Measurements from ENCODE around the gene CALHM3. TPM values are rescaled to one million over a fixed set of nuclear protein-coding genes. Genes with fewer than 3 reads are reported as not detected.

The CALHM3 gene
- total RNA-seq, 4 donors from 2014 or later: not detected

DNA sequence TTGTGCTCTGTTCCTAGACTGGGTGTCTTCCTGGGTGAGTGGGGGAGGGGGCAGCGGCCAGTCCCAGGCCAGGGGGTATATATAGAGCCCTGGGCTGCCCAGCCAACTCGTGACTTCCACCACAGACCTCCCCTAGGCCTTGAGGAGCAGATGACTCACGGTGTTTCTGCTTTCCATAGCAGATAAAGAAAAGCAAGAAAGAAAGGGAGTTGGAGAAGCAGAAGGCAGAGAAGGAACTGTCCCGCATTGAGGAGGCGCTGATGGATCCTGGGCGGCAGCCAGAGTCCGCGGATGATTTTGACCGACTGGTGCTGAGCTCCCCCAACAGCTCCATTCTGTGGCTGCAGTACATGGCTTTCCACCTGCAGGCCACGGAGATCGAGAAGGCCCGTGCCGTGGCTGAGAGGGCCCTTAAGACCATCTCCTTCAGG, 37.0 kb downstream of the CALHM3 start:
- no peak for DNase-seq (ENCODE audit: low spot score)
- TF ChIP-seq, protein P1, sequence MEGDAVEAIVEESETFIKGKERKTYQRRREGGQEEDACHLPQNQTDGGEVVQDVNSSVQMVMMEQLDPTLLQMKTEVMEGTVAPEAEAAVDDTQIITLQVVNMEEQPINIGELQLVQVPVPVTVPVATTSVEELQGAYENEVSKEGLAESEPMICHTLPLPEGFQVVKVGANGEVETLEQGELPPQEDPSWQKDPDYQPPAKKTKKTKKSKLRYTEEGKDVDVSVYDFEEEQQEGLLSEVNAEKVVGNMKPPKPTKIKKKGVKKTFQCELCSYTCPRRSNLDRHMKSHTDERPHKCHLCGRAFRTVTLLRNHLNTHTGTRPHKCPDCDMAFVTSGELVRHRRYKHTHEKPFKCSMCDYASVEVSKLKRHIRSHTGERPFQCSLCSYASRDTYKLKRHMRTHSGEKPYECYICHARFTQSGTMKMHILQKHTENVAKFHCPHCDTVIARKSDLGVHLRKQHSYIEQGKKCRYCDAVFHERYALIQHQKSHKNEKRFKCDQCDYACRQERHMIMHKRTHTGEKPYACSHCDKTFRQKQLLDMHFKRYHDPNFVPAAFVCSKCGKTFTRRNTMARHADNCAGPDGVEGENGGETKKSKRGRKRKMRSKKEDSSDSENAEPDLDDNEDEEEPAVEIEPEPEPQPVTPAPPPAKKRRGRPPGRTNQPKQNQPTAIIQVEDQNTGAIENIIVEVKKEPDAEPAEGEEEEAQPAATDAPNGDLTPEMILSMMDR (IDR thresholded peaks at IDR 0.05): no peak
- peak; percentile 59 for ATAC-seq (ENCODE audit: low FRiP score)

DNA sequence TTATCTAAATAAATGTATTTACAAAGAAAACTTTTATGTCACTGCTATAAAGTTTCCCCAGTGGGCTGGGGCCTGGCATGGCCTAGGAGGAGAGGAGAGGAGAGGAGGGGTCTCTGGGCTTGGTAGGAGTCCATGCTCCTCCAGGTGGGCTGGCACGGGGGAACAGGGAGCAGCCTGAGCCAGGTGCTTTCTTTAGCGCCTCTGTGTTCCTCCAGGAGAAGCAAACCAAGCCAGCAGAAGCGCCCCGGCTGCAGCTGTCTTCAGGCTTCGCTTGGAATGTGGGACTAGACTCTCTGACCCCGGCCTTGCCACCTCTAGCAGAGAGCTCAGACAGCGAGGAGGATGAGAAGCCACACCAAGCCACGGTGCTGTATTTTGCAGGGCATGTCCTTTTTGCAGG, 37.4 kb downstream of the CALHM3 start:
- DNase-seq (ENCODE audit: low spot score): no peak
- no peak for ATAC-seq (ENCODE audit: low FRiP score)
- TF ChIP-seq, protein P1 (IDR thresholded peaks at IDR 0.05): no peak

DNA sequence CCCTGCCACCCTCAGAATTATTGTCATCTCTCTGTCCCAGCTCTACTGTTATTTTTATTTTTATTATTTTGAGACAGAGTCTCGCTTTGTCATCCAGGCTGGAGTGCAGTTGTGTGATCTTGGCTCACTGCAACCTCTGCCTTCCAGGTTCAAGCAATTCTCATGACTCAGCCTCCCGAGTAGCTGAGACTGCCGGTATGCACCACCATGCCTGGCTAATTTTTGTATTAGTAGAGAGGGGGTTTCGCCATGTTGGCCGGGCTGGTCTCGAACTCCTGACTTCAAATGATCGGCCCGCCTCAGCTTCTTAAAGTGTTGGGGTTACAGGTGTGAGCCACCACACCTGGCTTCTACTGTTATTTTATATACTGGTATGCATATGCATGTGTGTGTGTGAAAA, 37.8 kb downstream of the CALHM3 start:
- DNase-seq (ENCODE audit: low spot score) (no peak), ATAC-seq (ENCODE audit: low FRiP score) (no peak)
- TF ChIP-seq, protein P1 (IDR thresholded peaks at IDR 0.05): no peak

DNA sequence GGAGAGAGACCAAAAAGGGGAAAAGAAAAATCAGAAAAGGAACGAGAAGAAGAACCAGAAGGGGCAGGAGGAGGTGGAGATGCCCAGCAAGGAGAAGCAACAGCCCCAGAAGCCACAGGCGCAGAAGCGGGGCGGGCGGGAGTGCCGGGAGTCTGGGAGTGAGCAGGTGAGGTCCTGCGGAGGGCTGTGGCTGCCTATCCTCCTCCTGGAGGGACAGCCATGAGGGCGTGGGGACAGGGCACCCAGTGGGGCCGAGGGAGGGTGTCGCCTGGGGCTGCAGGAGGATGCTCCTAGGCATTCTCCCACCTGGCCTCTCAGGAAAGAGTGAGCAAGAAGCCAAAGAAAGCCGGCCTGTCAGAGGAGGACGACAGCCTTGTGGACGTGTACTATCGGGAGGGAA, 38.6 kb downstream of the CALHM3 start:
- ATAC-seq (ENCODE audit: low FRiP score) (no peak), DNase-seq (ENCODE audit: low spot score) (no peak)
- TF ChIP-seq, protein P1 (IDR thresholded peaks at IDR 0.05): no peak

DNA sequence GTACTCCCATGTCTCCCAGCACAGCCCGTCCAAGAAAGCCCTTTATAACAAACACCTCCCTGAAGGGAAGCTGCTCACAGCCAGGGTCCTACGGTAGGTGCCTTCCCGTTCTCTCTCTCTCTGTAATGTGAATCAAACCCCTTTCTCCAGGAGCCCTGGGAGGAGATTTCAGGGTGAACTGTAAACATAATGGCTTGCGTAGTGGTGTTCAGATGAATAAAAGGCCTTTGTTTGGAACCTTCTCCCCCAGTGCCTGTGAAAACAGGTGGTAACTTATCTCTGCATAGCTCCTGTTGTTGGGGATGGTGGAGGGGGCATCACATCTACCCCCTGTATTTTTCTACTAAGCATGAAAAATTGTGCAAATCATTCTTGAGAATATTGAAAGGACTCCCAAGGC, 39.3 kb downstream of the CALHM3 start:
- TF ChIP-seq, protein P1 (IDR thresholded peaks at IDR 0.05): no peak

DNA sequence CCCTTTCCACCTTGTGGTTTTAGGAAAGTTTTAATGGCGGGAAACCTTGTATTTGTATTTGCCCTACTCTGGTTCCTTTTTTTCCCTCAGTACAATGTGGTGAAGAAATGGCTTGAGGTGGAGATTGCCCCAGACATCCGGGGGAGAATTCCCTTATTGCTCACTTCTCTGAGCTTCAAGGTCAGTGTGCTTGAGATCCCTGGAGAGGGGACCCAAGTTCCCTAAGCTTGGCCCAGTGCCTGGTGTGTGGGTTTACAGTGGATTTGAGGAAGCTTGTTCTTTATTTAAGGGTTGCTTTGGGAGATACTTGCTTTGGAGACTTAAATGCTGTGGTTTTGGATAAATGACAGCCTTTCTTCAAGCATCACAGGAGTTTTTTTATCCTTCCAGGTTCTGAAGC, 45.2 kb downstream of the CALHM3 start:
- ATAC-seq (ENCODE audit: low FRiP score) (peak; percentile 41), DNase-seq (ENCODE audit: low spot score) (no peak)
- TF ChIP-seq, protein P1 (IDR thresholded peaks at IDR 0.05): no peak

More for the DNA sequence above, 39.3 kb downstream of the CALHM3 start:
- ATAC-seq (ENCODE audit: low FRiP score): no peak
- no peak for DNase-seq (ENCODE audit: low spot score)

DNA sequence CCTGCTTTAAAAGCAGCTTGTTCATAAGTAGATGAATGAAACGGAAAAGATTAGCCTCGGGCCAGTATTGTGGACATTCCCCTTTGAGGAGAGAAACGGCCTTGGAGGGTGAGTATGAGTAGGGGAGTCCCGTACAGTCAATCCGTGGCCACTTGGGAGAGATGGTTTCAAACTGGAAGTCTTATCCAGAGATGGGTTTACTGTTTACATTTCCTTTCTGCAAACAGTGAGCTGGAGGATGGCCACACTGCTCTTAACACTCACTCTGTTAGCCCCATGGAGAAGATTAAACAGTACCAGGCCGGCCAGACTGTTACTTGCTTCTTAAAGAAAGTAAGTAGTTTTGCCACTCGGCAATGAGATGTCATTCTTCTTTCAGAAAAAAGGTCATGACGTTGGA, 47.1 kb downstream of the CALHM3 start:
- ATAC-seq (ENCODE audit: low FRiP score): no peak
- TF ChIP-seq, protein P1 (IDR thresholded peaks at IDR 0.05): no peak
- DNase-seq (ENCODE audit: low spot score): no peak
